ENCODE data around the gene TMEM270.

The TMEM270 gene

GRCh38 chr7:73890555-73891147, 29.7 kb downstream of the TMEM270 start:
- no peak for DNase-seq

- DNase-seq = no peak
Measured at GRCh38 chr7:73891178-73891885, 30.4 kb downstream of the TMEM270 start.

GRCh38 chr7:73892003-73892999, 31.3 kb downstream of the TMEM270 start:
- no peak for DNase-seq

- no peak for DNase-seq
Measured at GRCh38 chr7:73893342-73894101, 32.6 kb downstream of the TMEM270 start.

- DNase-seq = no peak
Measured at GRCh38 chr7:73894166-73894565, 33.2 kb downstream of the TMEM270 start.

- no peak for DNase-seq
Measured at GRCh38 chr7:73894733-73895551, 34.0 kb downstream of the TMEM270 start.

- DNase-seq = no peak
Measured at GRCh38 chr7:73895626-73896025, 34.7 kb downstream of the TMEM270 start.

- DNase-seq = no peak
Measured at GRCh38 chr7:73896454-73896853, 35.5 kb downstream of the TMEM270 start.

GRCh38 chr7:73899731-73900142, 38.8 kb downstream of the TMEM270 start:
- no peak for DNase-seq

- DNase-seq = no peak
Measured at GRCh38 chr7:73900286-73900685, 39.3 kb downstream of the TMEM270 start.

- no peak for DNase-seq
Measured at GRCh38 chr7:73901231-73901822, 40.4 kb downstream of the TMEM270 start.

- no peak for DNase-seq
Measured at GRCh38 chr7:73901823-73902597, 41.1 kb downstream of the TMEM270 start.

- DNase-seq = no peak
Measured at GRCh38 chr7:73903321-73904218, 42.6 kb downstream of the TMEM270 start.

GRCh38 chr7:73904219-73905137, 43.5 kb downstream of the TMEM270 start:
- DNase-seq = no peak

- no peak for DNase-seq
Measured at GRCh38 chr7:73905360-73905759, 44.4 kb downstream of the TMEM270 start.

GRCh38 chr7:73906874-73907273, 45.9 kb downstream of the TMEM270 start:
- no peak for DNase-seq

GRCh38 chr7:73907554-73908122, 46.7 kb downstream of the TMEM270 start:
- no peak for DNase-seq

GRCh38 chr7:73908123-73908611, 47.2 kb downstream of the TMEM270 start:
- no peak for DNase-seq

Measured in activated CD4-positive, CD25-positive, alpha-beta regulatory T cell (primary cell).